HG02798 (cell line): Measurements from ENCODE around the gene STOML1.

ENCODE experiments used
- ATAC-seq: cut with Tn5 transposase; IDR thresholded peaks from one replicate; pipeline ENCODE4 v1.9.1; 2021; ENCODE audit warnings: mild to moderate bottlenecking; ENCODE audit not compliant: unreplicated experiment, poor library complexity

The STOML1 gene

DNA sequence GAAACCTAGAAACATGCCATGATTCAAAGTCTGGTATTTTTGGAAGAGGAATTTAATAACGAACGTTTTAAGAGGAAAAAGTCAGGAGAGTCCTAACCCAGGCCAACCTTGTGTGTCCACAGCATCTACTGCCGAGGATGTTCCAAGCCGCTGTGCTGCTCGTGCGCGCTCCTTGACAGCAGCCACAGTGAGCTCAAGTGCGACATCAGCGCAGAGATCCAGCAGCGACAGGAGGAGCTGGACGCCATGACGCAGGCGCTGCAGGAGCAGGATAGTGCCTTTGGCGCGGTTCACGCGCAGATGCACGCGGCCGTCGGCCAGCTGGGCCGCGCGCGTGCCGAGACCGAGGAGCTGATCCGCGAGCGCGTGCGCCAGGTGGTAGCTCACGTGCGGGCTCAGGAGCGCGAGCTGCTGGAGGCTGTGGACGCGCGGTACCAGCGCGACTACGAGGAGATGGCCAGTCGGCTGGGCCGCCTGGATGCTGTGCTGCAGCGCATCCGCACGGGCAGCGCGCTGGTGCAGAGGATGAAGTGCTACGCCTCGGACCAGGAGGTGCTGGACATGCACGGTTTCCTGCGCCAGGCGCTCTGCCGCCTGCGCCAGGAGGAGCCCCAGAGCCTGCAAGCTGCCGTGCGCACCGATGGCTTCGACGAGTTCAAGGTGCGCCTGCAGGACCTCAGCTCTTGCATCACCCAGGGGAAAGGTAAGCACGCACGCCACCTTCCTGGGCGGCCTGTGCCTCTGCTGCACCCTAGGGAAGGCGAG lies 30.8 kb upstream of the STOML1 start:
- no peak for ATAC-seq

DNA sequence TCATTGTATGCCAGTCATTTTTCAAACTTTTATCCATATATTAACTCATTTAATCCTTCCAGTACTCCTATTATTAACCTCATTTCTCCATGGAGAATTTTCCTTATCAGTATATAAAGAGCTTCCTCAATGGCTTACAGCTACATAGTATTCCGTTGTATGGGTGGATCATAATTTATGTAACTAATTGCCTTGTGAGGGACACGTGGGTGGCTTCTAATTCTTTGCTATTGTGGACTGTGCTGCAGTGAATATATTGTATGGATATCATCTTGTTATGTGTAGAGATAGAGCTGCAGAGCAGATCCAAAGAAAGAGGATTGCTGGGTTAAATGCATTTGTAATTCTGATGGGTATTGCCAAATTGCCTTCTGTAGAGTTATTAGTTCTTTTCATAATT lies 27.6 kb upstream of the STOML1 start:
- ATAC-seq: no peak

DNA sequence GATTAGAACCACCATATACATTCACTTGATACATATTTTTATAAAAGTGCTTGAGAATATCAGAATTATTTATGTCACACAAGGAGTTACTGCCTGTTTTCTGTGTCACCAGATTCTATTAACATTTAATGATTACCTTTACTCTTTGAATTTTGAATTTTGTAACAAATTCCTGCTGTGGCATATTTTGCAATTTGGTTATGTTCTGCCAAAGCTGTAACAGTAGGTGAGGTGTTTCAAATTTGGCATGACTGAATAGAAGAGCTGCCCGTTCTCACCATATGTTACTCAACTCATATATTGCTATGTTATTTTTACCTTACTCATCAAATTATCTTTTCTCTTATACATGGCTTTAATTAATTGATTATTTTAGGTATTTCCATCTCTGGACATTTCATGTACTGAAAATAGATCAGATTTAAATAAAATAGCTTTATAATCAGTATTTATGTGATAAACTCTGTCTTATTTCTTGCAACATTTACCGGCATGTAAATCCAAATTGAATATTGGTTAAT lies 21.3 kb upstream of the STOML1 start:
- no peak for ATAC-seq

DNA sequence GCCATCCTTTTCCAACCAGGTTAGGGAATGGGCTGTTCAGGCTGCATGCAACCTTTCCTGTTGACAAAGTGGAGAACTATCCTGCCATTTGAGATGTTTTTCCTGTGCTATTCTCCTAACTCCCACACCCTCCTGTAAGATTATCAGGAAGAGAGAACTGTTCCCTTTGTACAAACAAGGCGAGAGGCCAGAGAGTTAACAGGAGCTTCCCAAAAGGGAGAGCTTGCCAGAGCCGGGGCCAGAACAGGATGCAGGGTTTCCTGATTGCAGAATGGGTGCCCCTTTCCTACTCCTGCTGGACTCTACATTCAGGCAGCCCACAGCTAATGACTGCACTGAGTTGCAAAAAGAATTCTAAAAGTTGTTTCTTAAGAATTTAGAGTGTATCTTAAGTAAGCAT lies 19.5 kb upstream of the STOML1 start:
- ATAC-seq: no peak

DNA sequence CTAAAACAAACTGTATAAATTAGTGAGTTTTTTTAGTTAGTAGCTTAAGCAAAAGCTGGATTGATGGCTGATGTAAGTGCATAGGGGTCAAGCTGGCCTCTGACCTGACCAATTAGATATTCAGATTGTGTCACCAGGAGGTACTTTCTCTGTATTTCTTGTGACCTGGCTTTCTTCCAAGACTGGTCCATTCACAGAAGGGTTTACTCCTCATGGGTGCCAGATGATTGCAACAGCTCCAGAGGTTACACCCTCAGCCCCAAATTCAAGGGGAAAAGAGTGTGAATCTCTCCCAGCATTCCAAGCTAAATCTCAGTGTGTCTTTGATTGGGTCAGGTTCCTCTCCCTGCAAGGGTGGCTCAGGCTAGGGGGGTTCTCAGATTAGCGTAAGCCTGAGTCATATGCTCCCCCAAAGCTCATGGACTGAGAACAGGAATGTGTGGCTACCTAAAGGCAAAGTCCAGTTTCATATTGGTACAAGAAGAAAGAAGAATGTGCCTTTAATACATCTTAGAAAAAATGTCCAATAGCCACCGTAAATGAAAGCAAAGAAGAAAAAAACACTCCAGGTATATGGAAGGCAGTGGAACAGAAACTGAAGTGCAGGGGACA lies 18.9 kb upstream of the STOML1 start:
- no peak for ATAC-seq

DNA sequence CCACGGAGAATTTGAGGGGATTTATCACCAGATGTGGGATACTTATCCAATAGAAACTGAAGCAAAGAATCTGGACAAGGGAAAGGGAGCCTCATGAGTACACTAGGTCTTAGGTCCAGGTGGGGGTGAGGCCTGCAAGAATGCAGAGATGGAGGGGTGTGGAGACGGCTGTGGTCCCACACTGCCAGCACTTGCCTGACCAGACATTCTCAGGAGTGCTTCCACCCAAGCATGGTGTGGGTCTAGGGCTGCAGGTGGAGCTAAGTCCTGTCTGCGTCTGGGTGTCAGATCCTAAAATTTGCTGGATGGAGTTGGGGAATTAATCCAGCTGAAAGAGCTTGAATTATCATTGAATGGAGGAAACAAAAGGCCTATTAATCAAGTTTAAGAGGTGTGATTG lies 16.8 kb upstream of the STOML1 start:
- no peak for ATAC-seq

DNA sequence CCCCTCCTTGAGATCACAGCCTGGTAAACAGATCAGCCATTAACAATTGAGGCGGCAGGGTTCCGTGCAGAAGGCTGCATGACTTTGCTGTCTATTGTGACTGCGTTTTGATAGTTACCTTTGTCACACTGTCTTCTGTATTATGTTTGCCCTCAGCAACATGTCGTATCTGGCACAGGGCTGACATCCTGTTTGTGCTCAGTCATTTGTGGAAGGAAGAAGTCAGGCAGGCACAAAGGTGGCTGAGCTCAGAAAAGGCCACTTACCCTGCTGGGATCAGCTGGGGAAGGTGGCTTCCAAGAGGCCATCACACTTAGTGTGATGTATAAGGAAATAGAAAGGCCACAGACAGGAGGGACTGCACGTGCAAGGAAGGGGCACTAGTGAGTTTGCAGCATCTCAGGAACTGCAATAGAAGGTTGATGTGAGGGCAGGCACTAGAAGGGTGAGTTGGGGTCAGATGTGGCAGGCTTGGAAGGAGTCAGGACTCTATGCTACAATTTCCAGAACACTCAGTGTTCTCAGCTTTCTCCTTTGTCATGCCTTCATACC lies 15.8 kb upstream of the STOML1 start:
- ATAC-seq: no peak

DNA sequence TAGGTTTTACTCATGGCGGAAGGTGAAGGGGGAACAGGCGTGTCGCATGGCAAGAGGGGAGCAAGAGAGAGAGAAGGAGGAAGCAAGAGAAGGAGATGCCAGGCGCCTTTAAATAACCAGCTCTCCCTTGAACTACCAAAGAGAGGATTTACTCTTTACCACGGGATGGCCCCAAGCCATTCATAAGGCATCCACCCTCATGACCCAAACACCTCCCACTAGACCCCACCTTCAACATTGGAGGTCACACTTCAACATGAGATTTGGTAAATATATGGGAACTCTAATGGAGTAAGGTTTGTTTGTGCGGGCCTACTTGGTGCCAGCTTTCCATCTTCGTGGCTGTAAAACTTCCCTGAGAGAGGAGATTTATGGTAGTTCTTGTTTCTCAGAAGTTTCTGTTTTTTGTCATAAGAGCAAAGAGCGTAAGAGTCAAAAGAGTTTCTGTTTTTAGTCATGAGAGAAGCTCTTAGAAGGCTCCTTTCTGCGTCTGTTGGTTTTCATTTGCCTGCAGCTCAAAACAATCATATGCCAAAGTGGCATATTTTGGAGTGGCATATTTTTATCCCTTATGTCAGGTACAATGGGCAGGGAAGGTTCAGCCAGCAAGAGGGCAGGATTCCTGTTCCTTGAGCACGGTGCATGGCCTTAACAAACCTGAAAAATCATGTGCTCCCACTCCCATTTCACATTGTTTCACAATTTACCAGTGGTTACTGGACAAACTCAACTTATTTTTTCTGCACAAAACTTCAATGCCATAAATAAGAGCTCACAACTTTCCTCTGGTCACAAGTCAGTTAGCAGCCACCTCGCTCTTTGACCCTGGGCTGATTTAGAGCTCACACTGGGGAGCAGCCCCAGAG lies 14.9 kb upstream of the STOML1 start:
- ATAC-seq: no peak

DNA sequence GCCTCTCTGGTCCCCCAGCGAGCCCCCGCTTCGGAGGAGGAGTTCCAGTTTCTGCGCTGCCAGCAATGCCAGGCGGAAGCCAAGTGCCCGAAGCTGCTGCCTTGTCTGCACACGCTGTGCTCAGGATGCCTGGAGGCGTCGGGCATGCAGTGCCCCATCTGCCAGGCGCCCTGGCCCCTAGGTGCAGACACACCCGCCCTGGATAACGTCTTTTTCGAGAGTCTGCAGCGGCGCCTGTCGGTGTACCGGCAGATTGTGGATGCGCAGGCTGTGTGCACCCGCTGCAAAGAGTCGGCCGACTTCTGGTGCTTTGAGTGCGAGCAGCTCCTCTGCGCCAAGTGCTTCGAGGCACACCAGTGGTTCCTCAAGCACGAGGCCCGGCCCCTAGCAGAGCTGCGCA lies 5.9 kb upstream of the STOML1 start:
- no peak for ATAC-seq

DNA sequence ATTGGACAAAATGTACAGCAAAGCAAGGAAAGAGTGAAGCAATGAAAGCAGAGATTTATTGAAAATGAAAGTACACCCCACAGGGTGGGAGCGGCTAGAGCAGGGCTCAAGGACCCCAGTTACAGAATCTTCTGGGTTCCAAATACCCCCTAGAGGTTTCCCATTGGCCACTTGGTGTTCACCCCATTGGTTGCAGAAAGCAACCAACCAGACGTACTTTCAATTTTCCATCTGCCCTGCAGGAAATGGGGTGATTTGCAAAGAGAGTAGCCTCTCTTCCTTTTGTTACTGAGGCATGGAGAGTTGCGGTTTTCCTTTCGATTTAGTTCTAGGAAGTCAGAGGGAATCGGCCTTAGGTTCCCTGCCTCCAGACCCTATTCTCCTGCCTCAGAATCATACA lies 4.8 kb upstream of the STOML1 start:
- no peak for ATAC-seq

DNA sequence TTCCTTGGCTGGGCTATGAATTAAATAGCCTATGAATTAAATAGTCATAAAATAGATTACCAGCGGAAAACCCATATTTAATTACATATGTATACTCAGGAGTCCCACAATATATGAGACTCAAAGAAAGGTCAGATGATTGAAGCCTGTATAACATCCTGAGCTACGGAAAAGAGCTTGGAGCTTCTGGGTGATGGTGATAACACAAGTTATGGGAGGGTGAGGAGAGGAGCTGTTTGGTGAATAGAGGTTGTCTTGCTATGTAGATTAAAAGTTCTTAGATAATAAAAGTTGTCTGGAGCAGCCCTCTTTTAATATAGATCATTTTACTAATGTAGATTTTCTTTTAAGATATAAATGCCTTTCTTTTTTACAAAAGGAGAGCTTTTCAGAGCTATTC lies 4.2 kb upstream of the STOML1 start:
- ATAC-seq: no peak

DNA sequence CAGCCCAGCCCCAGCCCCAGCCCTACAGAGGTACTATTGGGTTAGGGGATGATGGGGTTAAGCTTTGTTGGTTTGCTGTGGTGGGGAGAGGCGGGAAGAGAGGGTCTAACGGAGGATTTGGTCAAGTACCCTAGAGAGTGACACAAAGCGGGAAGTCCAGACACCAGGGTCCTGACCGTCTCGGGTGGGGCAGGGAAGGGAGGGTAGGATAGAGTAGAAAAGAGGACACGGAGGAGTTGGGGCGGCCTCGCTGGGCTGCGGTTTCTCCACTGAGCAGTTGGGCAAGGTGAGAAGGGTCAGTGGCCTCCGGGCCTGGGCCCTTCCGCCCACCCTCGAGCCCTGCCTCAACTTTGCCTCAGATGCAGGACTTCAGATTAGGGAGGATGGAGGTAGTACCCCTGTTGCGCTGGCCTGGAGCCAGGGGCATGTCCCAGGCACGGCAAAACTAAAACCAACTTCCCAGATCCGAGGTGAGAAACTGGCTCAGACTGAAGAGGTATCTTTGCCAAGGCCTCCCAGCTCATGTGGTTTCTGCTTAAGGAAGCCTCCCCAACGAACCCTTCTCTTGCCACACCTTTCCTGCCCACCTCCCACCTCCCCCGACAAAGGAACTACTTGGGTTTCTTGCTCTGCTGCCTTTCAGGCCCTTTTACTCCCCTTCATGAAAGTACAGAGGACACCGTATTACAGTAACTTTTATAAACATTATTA lies 3.0 kb upstream of the STOML1 start:
- ATAC-seq: no peak

DNA sequence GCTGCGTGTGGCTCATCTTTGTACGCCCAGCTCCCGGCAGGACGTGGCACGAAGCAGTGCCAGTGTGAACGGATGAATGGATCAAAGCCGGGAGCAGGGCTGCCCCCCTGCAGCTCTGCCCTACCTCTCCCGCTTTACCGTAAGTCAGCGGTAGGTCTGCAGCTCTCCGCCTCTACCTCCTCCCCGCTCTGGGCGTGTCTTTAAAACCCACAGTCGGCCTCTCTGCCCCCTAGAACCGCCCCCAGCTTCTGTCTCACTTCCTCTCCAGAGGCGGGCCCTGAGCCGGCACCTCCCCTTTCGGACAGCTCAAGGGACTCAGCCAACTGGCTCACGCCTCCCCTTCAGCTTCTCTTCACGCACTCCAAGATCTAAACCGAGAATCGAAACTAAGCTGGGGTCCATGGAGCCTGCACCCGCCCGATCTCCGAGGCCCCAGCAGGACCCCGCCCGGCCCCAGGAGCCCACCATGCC lies 2.4 kb upstream of the STOML1 start, which contains the start of gene PML:
PML (plus strand) TSS at position 304 of the 471 bp plus-strand sequence; CDS start at position 401, 97 bp downstream.
- peak; percentile 76 for ATAC-seq

DNA sequence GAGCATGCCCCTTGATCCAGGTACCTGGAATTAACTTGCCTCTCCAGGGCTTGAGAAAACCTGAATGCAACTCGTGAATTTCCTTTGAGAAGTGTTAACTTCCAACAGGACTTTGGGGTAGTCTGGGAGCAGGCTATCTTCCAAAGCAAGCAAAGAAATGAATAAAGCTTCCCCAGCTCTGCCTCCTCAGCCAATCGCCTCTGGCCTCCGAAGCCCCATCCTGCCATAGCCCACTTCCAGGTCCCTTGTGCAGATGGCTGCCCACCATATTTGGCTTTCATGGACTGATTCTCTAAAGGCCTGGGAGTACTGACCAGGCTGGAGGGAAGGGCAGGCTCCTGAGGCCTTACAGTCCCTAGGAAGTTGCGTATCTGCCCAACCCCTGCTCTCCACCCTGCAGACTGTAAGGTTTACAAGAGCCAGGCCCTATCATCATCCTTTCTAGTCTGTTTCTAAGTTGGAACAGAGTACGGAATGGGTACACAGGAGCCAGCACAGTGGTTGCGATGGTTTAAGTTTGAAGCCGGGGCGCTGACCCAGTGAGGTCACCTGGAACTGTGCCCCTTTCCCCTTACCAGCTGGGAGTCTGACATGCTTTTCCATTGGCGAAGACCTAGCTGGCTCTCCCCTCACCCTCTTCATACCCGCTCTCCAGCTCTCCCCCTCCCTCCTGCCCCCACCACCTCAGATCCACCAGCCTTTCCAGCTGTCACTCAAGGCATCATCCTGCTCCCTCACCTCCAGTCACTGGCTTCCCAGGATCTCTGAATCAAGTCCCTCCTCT lies 1.3 kb upstream of the STOML1 start:
- no peak for ATAC-seq

DNA sequence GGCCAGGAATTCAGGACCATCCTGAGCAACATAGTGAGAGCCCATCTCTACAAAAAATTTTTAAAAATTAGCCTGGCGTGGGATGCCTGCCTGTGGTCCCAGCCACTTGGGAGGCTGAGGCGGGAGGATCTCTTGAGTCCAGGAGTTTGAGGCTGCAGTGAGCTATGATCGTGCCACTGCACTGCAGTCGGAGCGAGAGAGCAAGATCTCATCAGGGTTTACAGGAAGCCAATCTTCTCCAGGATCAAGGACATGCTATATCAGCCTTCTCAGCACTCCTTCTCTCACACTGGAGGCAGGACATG lies 451 bp upstream of the STOML1 start:
- ATAC-seq: no peak

DNA sequence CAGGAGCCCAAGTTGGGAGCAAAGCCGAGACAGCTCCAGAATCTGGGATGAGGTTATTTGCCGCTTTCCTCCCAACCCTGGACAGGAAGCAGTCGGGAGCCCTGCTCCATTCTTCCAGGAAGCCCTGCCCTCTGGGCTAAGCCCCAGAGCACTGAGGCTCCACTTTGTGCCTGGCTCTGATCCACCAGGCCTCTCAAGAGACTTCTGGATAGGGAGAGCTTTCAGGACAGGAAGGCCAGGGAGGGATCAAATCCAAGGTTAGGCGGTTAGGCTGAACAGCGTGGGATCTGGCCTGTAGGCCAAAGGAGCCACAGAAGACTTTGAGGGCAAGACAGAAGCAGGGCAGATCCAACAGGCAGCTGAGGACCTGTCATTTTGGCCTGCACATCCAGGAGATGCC lies 835 bp downstream of the STOML1 start:
- no peak for ATAC-seq

DNA sequence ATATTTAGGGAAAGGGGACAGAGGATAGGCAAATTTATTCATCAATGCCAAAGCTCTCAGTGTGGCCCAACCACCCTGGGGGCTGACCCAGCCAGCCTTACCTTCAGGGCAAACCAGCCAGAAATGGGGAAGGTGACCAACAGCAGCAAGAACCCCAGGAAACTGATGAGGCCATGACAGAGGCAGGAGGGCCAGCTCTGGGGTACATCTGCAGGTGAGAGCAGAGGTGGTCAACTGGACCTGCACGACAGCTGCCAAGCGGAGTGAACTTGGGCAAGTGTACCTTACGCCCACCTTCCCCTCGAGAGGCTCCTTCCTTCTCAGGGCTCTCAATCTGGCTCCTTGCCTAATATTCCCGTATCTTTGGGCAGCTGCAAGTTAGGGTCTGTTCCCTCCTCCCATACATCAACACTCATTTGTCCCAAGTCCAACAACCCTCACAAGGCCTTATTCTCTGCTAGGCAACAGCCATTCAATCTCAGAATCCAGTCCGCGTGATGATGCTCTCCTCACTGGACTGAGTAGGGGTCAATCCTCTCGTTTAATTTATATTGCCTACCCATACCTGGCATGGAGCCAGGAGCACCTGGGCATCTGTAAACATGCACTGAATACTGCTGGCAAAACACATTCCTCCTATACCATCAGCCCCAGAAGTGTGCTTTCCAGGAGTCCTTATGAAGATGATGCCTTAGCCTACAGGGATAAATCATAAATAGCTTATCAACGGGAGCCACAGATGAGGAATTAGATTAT lies 1.7 kb downstream of the STOML1 start:
- ATAC-seq: no peak

DNA sequence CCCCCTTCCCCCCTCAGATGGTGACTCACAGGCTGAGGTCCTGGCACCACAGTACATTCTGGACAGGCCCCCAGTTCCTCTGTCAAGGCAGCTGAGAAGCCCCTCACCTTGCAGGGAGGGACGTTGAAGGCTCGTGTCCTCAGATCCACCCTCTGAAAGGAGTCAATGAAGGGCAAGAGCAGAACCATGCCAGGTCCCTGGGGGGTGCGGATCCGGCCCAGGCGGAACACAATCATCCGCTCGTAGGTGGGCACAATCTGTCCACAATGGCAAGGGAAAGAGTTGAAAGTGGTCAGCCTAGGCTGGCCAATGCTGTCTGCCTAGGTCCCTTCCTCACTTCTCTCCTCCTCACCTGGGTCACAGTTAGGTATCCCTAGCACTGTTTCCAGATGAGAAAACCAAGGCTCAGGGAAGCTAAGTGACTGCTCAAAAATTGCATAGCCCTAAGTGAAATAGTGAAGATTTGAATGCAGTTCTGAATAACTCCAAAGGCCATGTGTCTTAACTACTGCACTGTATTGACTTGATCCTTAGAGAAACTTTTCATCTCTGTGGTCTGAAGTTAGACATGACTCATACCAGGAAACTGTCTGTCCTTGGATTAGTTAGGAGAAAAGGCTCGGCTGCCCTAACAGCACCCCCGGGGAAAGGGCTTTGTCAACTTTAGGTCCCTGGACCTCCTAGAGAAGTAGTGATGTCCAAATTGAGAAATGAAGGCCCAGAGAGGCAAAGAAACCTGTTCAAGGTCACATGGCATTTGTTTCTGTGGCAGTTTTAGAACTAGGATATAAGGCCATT lies 2.9 kb downstream of the STOML1 start:
- no peak for ATAC-seq
